Tibial nerve (tissue), 3 donors: ENCODE results near the gene XIST.

Experiments used
- CTCF ChIP-seq, 5 experiments: fragments of 200-600 bp in 3 of 5; fragments of 450-650 bp in 2 of 5; sonication (generic) in 3 of 5; IDR thresholded peaks; one replicate each; pipeline ENCODE4 v1.5.1; 2016 to 2019; ENCODE audit warnings: antibody characterized with exemption in 5 of 5, mild to moderate bottlenecking in 3 of 5, moderate library complexity in 2 of 5
- POLR2A ChIP-seq, 2 donors: fragments of 450-650 bp; IDR thresholded peaks; one replicate each; pipeline ENCODE4 v1.6.1; 2017; ENCODE audit warnings: antibody characterized with exemption in 2 of 2, mild to moderate bottlenecking in 2 of 2, moderate library complexity in 2 of 2

GRCh38 chrX:73841337-73841736, 11.2 kb downstream of the XIST start:
- TF ChIP-seq CTCF (IDR thresholded peaks at IDR 0.05) (no peak), POLR2A (IDR thresholded peaks at IDR 0.05) (no peak)
